ENCODE measurements around the gene LEAP2.

- TF ChIP-seq CTCF (conservative IDR thresholded peaks at IDR 0.05) (no peak), EZH2 (IDR thresholded peaks at IDR 0.05; ENCODE audit: low read depth) (no peak)
Observed at GRCh38 chr5:132853323-132853722, 20.1 kb upstream of the LEAP2 start.
